Left hindlimb (tissue), 1 donor: ENCODE measurements around the gene CERS6.
A peak's percentile ranks its signal among the peaks of the same experiment; 100 is the strongest.

Experiments used
- DNase-seq: peaks from one replicate; pipeline ENCODE4 v3.0.0-alpha.2; 2018

CERS6 gene

DNA sequence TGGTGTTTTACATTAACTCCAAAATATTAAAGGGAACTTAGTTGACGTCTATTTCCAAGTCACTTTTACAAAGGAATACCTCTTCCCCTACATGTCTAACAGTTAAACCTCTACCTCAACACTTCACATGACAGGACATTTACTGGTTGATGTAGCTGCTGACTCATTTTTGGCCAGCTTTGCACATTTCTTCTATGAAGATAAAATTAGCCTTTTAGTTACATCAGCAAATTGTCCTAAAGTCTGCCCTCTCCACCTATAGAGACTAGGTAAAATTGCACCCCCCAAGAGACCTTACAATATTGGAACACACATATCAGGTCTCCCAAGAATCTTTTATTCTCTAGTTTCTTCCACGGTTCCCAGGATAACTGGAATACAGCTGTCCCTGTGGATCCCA lies 10.1 kb upstream of the CERS6 start:
- DNase-seq: no peak

DNA sequence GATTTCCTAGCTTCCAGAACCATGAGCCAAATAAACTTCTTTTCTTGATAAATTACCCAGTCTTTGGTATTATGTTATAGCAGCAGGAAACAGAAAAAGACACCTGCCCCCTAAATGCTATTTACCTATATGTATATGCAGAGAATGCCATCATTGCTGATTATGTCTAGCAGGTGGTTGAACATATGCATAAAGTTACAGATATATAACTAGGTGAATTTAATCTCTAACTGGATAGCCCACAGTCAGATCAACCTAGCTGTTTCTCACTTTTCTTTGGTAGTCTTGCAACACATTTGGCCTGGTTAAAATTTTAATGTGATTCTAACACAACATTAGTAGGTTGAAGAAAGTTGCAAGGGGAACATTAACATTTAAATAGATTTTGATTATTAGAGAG lies 7.1 kb upstream of the CERS6 start:
- no peak for DNase-seq

DNA sequence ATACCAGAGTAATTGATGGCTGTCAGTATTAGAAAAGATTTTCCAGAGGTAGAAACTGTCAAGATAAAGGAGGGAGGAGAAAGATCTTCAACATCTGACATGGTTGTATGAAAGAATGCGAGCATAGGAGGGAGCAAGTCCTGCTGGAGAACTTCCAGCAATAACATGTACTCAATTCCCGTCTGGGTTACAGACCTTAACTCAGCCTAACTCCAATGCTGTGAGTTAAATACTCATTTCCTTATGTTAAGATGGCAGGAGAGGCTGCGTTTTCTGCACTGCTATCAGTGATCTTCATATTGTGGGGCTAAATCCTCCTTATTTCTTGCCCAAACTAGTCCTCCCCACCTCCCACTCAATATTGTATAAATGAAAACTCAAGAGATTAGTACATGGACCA lies 6.7 kb upstream of the CERS6 start:
- DNase-seq: no peak

DNA sequence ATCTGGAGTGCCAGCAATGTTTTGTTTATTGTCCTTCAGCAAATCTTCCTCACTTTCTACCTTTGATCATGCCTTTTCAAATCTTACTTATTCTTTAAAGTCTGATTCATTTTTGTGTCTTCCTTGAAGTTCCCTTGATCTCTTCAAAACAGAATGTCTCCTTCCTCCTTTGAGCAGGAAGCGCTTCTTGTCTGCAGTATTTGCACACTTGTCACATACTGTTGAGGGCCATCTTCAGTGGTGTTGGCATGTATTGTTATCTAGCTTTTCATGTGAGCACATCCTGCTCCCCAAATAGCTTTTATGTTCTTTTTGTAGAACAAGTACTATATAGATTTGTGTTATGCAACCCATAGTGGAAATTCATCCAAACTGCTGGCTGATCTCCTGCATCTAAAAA lies 5.9 kb upstream of the CERS6 start:
- DNase-seq: no peak

DNA sequence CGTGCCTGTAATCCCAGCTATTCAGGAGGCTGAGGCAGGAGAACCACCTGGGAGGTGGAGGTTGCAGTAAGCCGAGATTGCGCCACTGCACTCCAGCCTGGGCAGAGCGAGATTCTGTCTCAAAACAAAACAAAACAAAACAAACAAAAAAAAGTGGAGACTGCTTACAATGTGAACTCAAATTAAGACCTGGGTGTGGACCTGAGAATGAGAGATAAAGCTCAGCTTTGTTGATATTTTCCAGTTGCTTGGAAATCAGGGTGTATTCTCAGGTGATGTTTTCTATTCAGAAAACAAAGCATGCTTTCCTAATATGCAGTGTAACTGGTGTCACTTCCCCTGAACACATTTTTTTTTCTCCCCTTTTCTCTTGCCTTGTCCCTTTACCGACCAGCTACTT lies 5.3 kb upstream of the CERS6 start:
- no peak for DNase-seq

DNA sequence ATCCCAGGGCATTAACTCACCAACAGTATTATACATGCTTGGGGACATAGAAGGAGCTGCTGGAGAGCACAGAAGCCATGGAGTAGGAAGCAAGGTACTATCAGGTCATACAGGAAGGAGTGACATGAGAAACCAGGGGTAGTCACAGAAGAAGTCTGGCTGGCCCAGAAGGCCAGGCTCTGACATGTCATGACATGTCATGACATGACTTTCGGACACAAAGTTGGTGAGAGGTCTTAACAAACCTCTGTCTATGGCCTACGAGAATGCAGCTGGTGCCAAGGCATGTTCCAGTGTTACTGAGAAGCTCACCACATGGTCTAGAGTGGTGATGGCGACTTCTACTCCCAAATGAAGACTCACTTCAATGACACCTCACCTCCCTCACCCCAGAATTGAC lies 3.3 kb upstream of the CERS6 start:
- no peak for DNase-seq

DNA sequence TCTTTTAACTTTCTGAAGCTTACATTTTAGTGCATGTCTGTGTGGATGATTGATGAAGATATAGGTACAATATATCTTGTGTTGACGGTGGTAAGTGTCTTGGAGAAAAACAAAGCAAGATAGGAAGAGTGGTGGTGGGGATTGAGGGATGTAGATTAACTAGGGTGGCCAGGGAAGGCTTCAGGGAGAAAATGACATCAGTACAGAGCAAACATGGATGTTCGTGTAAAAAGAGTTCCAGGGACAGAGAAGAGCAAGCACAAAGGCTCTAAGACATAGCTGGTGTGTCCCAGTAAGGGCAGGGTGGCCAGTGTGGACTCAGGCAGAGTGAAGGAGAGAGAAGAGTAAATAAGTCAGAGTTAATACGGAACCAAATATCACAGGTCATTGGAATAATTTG lies 2.7 kb upstream of the CERS6 start:
- DNase-seq: no peak

DNA sequence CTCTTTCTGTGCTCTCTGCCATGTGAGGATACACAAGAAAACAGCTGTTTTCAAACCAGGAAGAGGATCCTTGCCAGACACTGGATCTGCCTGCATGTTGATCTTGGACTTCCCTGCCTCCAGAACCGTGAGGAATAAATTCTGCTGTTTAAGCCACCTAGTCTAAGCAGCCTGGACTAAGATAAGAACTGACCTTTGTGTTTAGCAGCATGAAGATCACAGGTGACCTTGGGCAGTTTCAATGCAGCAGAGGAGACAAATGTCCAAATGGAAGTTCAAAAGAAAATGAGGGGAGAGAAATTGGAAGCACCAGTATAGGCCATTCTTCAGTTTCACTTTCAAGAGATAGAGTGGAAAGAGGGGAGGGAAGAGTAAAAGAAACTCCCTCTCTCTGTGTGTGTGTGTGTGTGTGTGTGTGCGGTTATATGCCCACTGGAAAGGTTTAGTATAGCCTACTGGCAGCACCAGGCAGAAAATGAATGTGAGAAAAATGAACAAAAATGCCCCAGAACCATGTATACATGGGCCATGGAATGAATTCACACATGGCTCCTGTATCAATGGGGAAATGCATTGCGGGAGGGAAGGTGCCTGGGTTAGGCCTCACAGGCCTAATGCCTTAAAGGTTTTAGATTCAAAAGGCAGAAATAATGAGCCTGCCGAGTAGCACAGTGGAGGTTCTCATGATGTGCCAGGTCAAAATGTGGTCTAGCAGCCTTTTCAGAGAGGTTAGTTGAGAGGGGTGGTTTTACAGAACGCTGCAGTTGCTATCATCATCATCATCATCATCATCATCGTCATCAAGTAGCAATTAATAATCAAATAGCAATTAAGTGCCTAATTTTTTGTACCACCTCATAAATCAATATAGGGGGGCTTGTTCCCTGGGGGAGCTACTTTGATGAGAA lies 1.1 kb upstream of the CERS6 start:
- no peak for DNase-seq

DNA sequence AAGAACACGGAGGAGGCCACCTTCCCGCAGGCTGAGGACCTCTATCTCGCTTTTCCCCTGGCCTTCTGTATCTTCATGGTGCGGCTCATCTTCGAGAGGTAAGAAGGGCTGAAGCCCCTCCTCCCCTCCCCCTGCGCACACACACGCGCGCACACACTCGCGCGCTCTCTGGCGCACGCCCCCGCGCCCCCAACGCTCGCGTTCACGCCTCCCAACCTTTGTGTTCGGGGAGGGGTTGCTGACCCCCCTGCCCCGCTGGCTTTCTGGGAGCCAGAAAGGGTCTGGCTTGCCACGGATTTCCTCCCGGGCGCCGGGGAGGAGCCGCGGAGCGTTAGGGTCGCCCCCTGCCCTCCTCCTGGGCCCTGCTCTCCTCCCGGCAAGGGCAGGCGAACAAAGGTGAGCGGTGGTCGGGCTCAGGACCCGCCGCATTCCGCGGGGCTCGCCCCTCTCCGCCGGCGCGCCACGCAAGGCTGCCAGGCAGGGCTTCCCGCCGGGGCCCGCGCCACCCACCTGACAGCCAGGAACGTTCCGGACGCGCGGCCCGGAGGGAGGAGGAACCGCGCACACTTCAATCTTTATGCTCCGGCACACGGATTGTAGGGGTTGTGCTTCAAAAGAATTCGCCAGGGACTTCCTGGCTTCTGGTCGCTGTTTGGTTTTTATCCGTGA lies 583 bp downstream of the CERS6 start:
- DNase-seq: peak; percentile 69

DNA sequence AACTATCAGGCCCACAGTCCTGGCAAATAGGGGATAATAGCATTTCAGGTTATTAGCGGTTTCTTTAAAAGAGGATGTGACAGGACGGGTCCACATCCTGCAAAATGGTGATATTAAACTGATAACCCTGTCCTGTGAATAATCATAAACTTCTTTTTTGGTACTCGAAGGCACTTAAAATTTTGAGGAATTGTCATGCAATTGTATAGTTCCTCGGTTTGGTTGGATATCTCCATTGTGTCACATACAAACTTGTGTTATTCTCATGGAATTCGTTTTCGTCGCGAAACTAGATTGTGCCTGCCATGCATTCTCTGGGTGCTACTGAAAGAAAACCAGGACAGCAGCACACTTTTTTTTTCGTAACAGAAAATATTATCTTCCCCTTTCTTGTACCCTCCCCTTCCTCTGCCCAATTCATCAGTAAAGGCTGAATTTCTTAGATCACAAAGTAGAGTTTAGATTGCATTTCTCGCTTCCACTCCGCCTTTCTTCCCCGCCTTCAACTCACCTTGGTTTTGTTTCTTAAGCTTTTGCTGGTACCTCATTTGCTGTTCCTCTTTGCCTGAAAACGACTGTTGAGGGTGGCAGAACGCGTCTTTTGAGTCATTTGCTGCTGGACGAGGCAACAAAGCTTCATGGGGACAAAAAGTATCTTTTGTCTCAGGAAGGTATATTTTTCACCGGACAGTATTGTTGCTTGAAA lies 1.3 kb downstream of the CERS6 start:
- no peak for DNase-seq

DNA sequence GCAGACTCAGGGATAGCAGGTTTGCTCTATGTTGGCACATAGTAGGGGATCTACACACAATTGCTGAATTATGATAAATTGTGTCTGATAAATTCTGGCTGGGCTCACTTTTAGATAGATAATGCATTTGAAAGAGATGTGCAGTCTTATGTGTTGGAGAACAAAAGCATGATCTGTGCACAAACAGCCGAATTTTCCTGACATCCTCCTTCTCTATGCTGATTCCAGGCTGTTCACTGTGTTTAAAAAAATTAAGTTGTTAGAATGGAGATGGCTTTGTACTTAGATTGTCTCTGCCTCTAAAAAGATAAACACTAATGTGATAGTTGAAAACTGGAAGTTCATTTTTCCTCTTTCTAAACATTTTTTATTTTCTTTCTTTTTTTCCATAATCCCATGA lies 2.1 kb downstream of the CERS6 start:
- DNase-seq: no peak

DNA sequence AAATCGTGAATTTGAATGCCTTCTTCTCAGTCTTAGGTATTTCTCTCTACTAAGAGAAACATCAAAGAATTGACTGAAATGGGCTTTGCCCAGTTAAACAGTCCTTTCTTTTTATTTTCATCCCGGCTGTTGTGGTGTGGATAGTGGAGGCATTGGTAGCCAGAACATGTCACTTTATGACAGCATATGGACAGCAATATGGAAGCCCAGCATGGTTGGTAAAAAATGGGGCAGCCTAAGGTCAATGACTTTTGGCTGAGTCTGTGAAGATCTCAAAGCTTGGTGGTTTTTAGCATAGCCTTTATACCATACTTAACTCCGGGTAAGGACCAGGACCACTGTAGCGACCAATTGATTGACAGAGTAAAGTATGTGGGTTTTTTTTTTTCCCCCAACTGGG lies 3.2 kb downstream of the CERS6 start:
- DNase-seq: no peak

DNA sequence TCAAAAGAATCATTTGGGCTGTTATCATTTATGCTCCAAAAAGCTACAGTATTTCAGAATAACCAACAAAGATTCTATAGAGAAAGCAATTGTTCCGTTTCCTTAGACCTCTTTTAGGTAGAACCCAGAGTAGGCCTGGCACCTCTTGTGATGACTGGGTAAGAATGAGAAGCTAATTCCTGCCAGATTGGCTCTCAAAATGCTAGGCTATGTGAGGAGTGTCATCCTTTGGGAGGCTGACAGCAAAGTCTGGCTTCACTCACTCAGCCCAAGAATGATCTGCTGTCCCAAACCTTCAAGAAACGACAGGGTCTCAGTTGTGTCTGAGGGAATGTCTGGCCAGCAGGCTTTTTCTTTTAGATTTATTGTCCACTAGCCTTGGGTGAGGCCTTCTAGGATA lies 4.5 kb downstream of the CERS6 start:
- no peak for DNase-seq

DNA sequence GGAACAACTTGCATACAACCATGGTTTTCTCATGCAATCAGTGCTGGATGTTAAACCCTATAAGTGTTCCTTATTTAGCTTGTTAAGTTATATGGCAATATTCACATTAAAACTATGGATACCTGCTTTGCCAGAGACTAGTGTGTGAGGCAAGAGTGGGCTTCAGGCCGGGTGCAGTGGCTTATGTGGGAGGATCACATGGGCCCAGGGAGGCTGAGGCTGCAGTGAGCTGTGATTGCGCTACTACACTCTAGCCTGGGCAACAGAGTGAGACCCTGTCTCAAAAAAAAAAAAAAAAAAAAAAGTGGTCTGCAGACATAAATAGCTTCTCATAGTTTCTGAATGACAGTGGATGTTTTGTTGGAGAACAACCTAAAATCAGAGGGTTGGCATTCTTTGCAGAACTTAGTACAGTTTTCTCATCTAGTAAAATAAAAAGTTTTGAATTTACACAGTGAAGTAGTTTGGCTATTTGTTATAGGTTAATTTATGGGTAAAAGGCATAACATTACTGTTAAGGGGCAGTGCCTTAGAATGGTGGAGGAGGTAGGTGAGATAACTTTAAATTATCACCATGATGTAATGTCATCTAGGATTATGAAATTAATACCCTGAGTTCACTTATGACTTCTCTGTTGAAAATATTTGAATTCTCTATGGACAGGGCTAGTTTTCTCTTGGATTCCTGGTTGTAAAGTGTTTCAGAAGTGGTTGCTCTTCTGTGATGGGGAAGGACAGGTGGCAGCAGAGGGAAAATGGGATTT lies 5.3 kb downstream of the CERS6 start:
- no peak for DNase-seq

DNA sequence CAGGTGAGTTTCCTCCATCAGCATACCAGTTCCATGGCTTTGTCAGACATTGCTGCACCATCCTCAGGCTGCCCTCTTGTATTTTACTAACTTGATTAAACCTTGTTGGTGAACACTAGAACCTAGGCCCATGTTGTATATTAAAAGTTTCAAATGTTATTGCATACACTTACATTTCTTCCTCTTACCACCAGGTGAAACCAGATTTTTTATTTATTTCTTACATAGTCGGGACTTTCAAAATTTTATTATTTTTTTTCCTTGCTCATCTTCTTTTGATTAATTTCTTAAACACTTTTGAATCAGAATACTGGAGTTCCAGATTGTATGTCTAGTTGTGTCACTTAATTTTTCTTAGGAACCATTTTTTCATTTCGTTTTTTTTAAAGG lies 5.9 kb downstream of the CERS6 start:
- DNase-seq: no peak

DNA sequence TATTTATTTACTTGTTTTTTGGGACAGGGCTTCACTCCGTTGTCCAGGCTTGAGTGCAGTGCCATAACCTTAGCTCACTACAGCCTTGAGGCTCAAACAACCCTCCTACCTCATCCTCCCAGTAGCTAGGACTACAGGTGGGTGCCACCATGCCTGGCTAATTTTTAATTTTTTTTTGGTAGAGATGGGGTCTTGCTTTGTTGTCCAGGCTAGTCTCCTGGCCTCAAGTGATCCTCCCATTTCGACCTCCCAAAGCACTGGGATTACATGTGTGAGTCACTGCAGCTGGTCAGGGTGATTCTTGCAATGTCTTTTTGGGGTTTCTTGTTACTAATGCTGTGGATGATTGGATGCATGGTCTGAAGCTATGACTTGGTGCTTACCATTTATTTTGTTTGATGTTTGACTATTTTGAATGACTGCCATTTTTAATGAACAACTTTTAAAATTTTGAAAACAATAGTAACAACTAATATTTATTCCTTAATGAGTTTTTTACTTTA lies 6.5 kb downstream of the CERS6 start:
- no peak for DNase-seq

DNA sequence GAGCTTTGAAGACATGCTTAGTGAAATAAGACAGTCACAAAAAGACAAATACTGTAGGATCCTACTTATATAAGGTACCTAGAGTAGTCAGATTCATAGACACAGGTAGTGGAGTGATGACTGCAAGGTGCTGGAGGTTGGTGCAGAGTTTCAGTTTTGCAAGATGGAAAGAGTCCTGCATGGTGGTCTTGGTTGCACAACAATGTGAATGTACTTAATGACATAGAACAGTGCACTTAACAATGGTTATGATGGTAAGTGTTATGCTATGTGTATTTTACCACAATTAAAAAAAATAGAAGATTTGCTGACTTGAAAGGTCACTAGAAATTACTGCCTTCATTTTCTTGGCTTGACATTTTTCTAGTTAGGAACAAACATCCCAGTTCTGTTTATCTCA lies 9.5 kb downstream of the CERS6 start:
- no peak for DNase-seq

DNA sequence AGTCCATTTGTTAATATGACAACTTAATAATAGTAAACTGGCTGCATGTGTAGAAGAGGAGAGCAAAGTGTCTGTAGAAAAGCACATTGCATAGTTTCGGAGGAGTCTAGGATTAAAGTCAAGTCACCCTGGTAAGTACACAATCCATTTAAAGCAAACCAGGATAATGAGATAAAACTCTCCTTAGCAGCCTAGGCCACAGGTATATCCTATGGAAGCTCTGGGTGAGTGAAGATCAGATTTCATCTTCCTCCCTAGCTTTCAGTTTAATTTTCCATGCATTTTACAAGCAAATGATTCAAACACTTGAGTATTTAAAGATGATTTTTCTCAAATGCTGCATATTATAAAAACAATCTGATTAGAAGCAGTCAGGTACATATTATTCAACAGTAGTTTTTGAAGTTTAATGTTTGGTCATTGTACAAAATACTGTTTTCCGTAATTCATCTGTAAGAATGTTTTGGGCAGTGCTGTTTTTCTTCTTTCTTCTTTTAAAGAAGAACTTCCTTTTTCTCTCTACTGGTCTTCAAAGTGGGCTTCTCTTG lies 10.2 kb downstream of the CERS6 start:
- no peak for DNase-seq

DNA sequence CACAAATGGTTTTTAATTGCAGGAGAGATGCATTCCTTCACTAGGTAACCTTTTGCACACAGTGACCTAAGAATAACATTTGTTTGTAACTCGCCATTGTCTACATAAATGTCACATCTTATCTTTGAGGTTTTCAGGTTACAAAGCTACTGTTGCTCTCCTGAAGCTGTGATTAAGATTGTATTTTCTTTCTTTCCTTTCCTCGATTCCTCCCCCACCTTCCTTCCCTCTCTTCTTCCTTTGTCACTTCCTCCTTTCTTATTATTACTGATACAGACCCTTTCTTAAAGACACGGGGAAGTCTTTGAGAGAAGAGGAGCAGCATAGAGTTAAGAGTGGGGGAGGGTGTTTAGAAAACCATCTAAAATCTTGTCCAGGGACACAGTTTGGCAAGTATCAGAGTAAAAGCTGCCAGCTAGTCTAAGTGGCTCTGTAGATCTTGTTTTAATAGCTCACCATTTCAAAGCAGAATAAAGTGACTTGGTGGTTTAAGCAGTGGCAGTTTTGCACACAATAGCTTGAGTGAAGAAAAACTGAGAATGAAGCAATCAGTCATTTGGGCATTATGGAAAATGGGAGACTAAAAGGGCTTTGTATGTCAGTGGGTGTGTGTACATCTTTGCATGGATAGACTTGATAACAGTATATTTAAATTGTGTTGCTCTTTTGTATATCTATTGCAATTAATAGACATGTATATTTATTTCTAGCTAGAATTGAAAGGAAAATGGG lies 10.9 kb downstream of the CERS6 start:
- no peak for DNase-seq

DNA sequence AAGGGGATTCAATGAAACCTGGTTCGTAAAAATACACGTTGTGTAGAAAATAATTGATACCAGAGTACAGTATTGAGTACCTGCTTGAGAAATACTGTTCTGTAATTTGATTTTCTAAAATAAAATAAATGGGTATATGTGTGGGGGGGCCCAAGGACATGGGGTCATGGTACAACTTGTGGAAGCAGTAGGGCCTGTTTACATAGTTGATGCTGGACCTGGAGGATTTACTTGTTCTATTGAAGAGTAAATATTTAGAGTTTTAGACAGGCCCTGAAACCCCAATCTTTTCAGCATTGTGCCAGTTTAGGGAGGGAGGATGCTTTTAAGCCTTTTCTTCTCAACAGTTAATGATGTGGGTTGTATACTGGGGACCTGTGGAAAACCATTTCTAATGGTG lies 11.7 kb downstream of the CERS6 start:
- no peak for DNase-seq

DNA sequence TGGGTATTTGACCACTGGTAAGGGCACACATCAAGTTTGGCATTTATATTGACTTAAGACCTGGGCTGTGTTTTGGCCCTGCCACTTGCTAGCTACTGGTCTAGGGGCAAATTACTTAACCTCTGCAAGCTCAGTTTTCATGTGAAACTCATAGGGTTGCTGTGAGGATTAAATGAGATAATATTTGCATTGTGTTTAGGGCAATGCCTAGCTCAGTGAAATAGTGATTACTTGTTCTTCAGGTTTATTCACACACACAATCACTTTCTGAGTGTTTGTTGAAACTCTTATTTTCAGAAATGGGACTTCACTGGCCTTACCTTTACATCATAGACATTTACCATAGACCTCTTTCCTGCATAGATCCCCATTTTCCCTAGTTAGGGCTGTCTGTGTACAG lies 12.3 kb downstream of the CERS6 start:
- DNase-seq: no peak
